ENCODE data around the gene SHISA5. TPM values are rescaled to one million over a fixed set of nuclear protein-coding genes. Genes with fewer than 3 reads are reported as not detected.
"Not testable (repeated sequence)": the region's sequence is repeated elsewhere in the genome, so short reads cannot be mapped to it uniquely, and the experiment has no call there.

SHISA5 gene
- total and polyA plus RNA-seq, 9 donors, result 59.7 to 150 (median 118) TPM

DNA sequence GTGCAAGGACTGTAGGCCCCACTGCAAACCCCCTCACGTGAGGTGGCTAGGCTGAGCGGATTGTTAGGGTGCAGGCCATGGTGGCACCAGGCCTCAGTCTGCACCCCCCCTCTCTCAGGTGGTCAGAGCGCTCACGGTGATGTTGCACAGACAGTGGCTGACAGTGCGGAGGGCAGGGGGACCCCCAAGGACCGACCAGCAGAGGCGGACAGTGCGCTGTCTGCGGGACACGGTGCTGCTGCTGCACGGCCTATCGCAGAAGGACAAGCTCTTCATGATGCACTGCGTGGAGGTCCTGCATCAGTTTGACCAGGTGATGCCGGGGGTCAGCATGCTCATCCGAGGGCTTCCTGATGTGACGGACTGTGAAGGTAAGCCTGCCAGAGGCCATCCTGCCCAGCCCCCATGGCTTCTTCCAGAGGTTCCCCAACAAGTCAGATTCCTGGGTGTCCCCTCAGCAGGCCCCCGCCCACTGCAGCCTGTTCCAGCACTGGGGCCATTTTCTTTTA, 39.2 kb downstream of the SHISA5 start:
- peaks cover 18% of the 10 kb centered on the region for H3K4me1 ChIP-seq (ENCODE audit: insufficient read depth)
- H3K27me3 ChIP-seq, result no peaks in the 10 kb centered on the region
- H3K4me3 ChIP-seq, result no peak overlapping the region
- H3K36me3 ChIP-seq, result no peaks in the 10 kb centered on the region
- no peaks in the 10 kb centered on the region for H3K9me3 ChIP-seq
- intact Hi-C loops (cut with DNase I), result loop anchor here (2.0 to 10.0 kb wide), 5 partner anchors 83 to 220 kb away; partner anchors contain the start of gene NCKIPSD (in 1 of the 4)
- DNase-seq, result peak in 4 of 5 donors; percentile 50 to 60 (median 50)
- no peak for TF ChIP-seq EP300 (IDR thresholded peaks at IDR 0.05)
- TF ChIP-seq, protein P1, sequence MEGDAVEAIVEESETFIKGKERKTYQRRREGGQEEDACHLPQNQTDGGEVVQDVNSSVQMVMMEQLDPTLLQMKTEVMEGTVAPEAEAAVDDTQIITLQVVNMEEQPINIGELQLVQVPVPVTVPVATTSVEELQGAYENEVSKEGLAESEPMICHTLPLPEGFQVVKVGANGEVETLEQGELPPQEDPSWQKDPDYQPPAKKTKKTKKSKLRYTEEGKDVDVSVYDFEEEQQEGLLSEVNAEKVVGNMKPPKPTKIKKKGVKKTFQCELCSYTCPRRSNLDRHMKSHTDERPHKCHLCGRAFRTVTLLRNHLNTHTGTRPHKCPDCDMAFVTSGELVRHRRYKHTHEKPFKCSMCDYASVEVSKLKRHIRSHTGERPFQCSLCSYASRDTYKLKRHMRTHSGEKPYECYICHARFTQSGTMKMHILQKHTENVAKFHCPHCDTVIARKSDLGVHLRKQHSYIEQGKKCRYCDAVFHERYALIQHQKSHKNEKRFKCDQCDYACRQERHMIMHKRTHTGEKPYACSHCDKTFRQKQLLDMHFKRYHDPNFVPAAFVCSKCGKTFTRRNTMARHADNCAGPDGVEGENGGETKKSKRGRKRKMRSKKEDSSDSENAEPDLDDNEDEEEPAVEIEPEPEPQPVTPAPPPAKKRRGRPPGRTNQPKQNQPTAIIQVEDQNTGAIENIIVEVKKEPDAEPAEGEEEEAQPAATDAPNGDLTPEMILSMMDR (IDR thresholded peaks at IDR 0.05), result no peak
- 88 to 92% (median 90%) methylated on average over 8 to 17 of the region's 17 CpGs for whole genome bisulfite sequencing, 3 donors
- peak overlapping the region; percentile 40 to 100 for H3K27ac ChIP-seq

DNA sequence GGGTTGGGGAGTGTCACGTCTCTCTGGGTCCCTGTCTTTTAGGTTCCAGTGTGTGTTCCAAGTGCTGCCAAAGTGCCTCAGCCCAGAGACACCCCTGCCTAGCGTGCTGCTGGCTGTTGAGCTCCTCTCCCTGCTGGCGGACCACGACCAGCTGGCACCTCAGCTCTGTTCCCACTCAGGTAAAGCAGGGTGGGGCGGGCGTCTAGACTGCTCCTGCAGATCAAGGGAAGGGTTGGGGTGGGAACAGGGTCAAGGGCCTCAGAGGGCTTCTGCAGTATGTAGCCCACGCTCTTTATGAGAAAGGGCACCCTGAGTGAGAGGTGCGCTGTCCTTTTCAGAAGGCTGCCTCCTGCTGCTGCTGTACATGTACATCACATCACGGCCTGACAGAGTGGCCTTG, 40.3 kb downstream of the SHISA5 start:
- H3K27ac ChIP-seq, result no peak overlapping the region
- peaks cover 14% of the 10 kb centered on the region for H3K4me1 ChIP-seq (ENCODE audit: insufficient read depth)
- no peaks in the 10 kb centered on the region for H3K27me3 ChIP-seq
- no peak overlapping the region for H3K4me3 ChIP-seq
- no peaks in the 10 kb centered on the region for H3K9me3 ChIP-seq
- TF ChIP-seq EP300 (IDR thresholded peaks at IDR 0.05) (no peak), POLR2A (IDR thresholded peaks at IDR 0.05) (no peak)
- TF ChIP-seq, protein P1 (IDR thresholded peaks at IDR 0.05), result no peak
- intact Hi-C loops (cut with DNase I), result loop anchor here (2.0 to 10.0 kb wide), 5 partner anchors 84 to 221 kb away; partner anchors contain the start of gene NCKIPSD (in 1 of the 4)
- WGBS, 3 donors, result 69 to 79% (median 73%) methylated on average over 8 to 9 of the region's 9 CpGs
- no peak for DNase-seq
- no peaks in the 10 kb centered on the region for H3K36me3 ChIP-seq

DNA sequence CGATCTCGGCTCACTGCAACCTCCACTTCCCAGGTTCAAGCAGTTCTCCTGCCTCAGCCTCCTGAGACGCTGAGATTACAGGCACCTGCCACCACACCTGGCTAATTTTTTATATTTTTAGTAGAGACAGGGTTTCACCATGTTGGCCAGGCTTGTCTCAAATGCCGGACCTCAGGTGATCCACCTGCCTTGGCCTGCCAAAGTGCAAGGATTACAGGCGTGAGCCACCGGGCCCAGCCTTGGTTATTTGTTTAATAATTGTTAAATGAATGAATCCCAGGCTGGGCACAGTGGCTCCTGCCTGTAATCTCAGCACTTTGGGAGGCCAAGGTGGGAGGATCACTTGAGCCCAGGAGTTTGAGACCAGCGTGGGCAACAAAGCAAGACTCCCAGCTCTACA, 42.2 kb downstream of the SHISA5 start:
- not testable (repeated sequence) for H3K27ac ChIP-seq; H3K9me3 ChIP-seq; H3K4me3 ChIP-seq; DNase-seq; H3K4me1 ChIP-seq (ENCODE audit: insufficient read depth); H3K27me3 ChIP-seq; H3K36me3 ChIP-seq
- intact Hi-C loops (cut with DNase I), result loop anchor here in 2 of 4 donors (5.0 to 10.0 kb wide), 3 partner anchors 86 to 223 kb away; partner anchors contain the start of gene NCKIPSD (in 1 of the 2)
- WGBS, 3 donors, result 84 to 93% (median 86%) methylated on average over 7 of the region's 7 CpGs

DNA sequence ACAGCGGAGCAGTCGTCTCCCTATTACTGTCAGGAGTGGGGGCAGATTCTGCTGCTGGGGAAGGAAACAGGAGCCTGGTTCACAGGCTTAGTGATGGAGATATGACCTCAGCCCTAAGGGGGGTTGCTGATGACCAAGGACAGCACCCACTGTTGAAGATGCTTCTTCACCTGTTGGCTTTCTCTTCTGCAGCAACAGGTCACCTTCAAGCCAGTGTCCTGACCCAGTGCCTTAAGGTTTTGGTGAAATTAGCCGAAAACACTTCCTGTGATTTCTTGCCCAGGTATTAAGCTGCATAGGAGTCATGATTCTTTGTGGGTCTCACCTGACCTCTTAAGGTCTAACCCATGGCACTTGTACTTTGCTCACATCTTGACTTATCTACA, 43.5 kb downstream of the SHISA5 start:
- DNase-seq, result no peak
- TF ChIP-seq, protein P1 (IDR thresholded peaks at IDR 0.05), result no peak
- TF ChIP-seq EP300 (IDR thresholded peaks at IDR 0.05) (no peak), POLR2A (IDR thresholded peaks at IDR 0.05) (no peak)
- Histone ChIP-seq H3K4me3 (no peak overlapping the region), H3K36me3 (no peaks in the 10 kb centered on the region), H3K27ac (no peak overlapping the region), H3K27me3 (no peaks in the 10 kb centered on the region), H3K9me3 (no peaks in the 10 kb centered on the region), H3K4me1 (ENCODE audit: insufficient read depth) (peaks cover 3% of the 10 kb centered on the region)
- intact Hi-C loops (cut with DNase I), result loop anchor here in 2 of 4 donors (5.0 to 10.0 kb wide), 3 partner anchors 87 to 224 kb away; partner anchors contain the start of gene NCKIPSD (in 1 of the 2)
- WGBS, 3 donors, result 85 to 95% (median 92%) methylated on average over 3 of the region's 3 CpGs

DNA sequence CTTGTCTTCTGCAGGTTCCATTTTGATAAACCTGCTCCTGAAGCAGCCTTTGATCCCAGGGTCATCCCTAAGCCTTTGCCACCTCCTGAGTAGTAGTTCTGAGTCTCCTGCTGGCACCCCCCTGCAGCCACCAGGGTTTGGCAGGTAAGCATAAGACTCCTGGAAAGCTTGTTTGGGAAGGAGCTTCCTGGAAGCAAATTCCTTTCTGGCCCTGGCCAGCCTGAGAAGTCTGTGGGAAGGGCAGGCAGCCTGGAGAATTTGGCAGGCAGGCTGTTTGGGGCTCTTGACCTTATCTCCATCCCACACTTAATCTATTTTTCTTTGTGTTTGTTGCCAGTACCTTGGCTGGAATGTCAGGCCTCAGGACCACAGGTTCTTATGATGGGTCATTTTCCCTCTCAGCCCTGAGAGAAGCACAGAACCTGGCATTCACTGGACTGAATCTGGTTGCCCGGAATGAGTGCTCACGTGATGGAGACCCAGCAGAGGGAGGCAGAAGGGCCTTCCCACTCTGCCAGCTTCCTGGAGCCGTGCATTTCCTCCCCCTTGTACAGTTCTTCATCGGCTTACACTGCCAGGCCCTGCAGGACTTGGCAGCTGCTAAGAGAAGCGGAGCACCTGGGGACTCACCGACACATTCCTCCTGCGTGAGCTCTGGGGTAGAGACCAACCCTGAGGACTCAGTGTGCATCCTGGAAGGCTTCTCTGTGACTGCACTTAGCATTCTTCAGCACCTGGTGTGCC, 44.0 kb downstream of the SHISA5 start:
- no peaks in the 10 kb centered on the region for H3K4me1 ChIP-seq (ENCODE audit: insufficient read depth)
- no peak overlapping the region for H3K4me3 ChIP-seq
- intact Hi-C loops (cut with DNase I), result loop anchor here in 2 of 4 donors (5.0 to 10.0 kb wide), 3 partner anchors 87 to 225 kb away; partner anchors contain the start of gene NCKIPSD (in 1 of the 2)
- H3K27ac ChIP-seq, result no peak overlapping the region
- H3K27me3 ChIP-seq, result no peaks in the 10 kb centered on the region
- H3K36me3 ChIP-seq, result no peaks in the 10 kb centered on the region
- TF ChIP-seq POLR2A (IDR thresholded peaks at IDR 0.05) (no peak), EP300 (IDR thresholded peaks at IDR 0.05) (no peak)
- TF ChIP-seq, protein P1 (IDR thresholded peaks at IDR 0.05), result no peak
- DNase-seq, result no peak
- H3K9me3 ChIP-seq, result no peaks in the 10 kb centered on the region
- WGBS, 3 donors, result 47 to 64% (median 63%) methylated on average over 7 of the region's 7 CpGs

All from ovary (tissue), 9 donors.